ENCODE results near the gene SLC29A4.

DNA sequence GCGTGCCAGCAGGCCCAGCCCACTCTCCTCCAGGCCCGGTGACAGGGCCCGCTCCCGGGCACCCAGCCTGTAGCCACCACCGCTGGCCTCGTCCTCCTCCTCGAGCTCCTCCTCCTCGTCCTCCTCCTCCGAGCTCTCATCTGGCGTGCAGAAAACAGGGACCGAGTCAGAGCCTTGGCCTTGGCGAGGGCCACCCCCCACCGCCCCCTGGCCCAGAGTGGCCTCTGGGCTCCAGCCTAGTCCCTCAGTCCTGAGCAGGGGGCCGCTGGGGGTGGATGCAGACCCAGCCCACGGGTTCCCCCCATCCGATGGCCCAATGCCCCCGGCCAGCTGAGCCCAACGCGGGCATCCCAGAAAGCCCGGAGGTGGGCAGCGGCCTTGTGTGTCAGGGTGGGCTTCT, 62.9 kb downstream of the SLC29A4 start:
- no peak for TF ChIP-seq BCL11A (tag by site-specific recombination; IDR thresholded peaks at IDR 0.05; ENCODE audit: low read depth)
- TF ChIP-seq, protein P1, sequence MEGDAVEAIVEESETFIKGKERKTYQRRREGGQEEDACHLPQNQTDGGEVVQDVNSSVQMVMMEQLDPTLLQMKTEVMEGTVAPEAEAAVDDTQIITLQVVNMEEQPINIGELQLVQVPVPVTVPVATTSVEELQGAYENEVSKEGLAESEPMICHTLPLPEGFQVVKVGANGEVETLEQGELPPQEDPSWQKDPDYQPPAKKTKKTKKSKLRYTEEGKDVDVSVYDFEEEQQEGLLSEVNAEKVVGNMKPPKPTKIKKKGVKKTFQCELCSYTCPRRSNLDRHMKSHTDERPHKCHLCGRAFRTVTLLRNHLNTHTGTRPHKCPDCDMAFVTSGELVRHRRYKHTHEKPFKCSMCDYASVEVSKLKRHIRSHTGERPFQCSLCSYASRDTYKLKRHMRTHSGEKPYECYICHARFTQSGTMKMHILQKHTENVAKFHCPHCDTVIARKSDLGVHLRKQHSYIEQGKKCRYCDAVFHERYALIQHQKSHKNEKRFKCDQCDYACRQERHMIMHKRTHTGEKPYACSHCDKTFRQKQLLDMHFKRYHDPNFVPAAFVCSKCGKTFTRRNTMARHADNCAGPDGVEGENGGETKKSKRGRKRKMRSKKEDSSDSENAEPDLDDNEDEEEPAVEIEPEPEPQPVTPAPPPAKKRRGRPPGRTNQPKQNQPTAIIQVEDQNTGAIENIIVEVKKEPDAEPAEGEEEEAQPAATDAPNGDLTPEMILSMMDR (tag by site-specific recombination; IDR thresholded peaks at IDR 0.05): no peak
- no peak for TF ChIP-seq ZNF19 (tag by site-specific recombination; IDR thresholded peaks at IDR 0.05; ENCODE audit: low read depth)
- TF ChIP-seq ZNF777 (tag by site-specific recombination; IDR thresholded peaks at IDR 0.05; ENCODE audit: borderline replicate concordance): no peak
- no peak for TF ChIP-seq ZNF561 (tag by site-specific recombination; IDR thresholded peaks at IDR 0.05; ENCODE audit: borderline replicate concordance)
- no peak for TF ChIP-seq KLF7 (tag by site-specific recombination; IDR thresholded peaks at IDR 0.05; ENCODE audit: borderline replicate concordance)
- no peak for TF ChIP-seq ZNF449 (tag by site-specific recombination; IDR thresholded peaks at IDR 0.05)
- no peak for TF ChIP-seq MZF1 (tag by site-specific recombination; IDR thresholded peaks at IDR 0.05; ENCODE audit: borderline replicate concordance)
- TF ChIP-seq ZNF747 (tag by site-specific recombination; IDR thresholded peaks at IDR 0.05): no peak
- TF ChIP-seq SP7 (tag by site-specific recombination; IDR thresholded peaks at IDR 0.05): no peak
- TF ChIP-seq ZNF23 (tag by site-specific recombination; IDR thresholded peaks at IDR 0.05; ENCODE audit: borderline replicate concordance): no peak
- TF ChIP-seq REST (tag by site-specific recombination; IDR thresholded peaks at IDR 0.05): no peak
- TF ChIP-seq ZBTB7A (tag by site-specific recombination; IDR thresholded peaks at IDR 0.05; ENCODE audit: low read depth): no peak
